Fibroblast of lung (primary cell): Measurements from ENCODE around the gene ASIC2. TPM values are rescaled to one million over a fixed set of nuclear protein-coding genes. Genes with fewer than 3 reads are reported as not detected.

Experiments
- DNase-seq, 2 donors: peaks; one replicate each; pipeline versions ENCODE4 v3.0.0 to v3.0.0-alpha.2; 2010; ENCODE audit warnings: low read depth in 2 of 2
- H2AFZ ChIP-seq: 2 replicates; pipeline ENCODE4 v1.5.1; 2012; ENCODE audit warnings: low read length, control low read depth, inconsistent platforms
- H3K27ac ChIP-seq: 2 replicates; pipeline ENCODE4 v1.5.1; 2011; ENCODE audit warnings: low read length, control low read depth; ENCODE audit not compliant: insufficient read depth
- H3K27me3 ChIP-seq: 2 replicates; pipeline ENCODE4 v1.5.1; 2011; ENCODE audit warnings: mild to moderate bottlenecking, low read length; ENCODE audit not compliant: control insufficient read depth, insufficient read depth
- H3K36me3 ChIP-seq: 2 replicates; pipeline ENCODE4 v1.5.1; 2011; ENCODE audit warnings: low read length; ENCODE audit not compliant: control insufficient read depth, insufficient read depth
- H3K4me1 ChIP-seq: 2 replicates; pipeline ENCODE4 v1.5.1; 2011; ENCODE audit warnings: low read length; ENCODE audit not compliant: control insufficient read depth, insufficient read depth; ENCODE audit errors: extremely low read depth
- H3K4me2 ChIP-seq: 2 replicates; pipeline ENCODE4 v1.5.1; 2011; ENCODE audit warnings: low read length, control low read depth; ENCODE audit not compliant: insufficient read depth; ENCODE audit errors: extremely low read depth
- H3K4me3 ChIP-seq, 4 experiments: fragments of 200-600 bp in 1 of 4; sonication (generic) in 1 of 4; replicated peaks in 1 of 4; 2 replicates each; pipeline ENCODE4 v1.5.1; 2011 to 2016; ENCODE audit warnings: low read length in 4 of 4, low read depth in 3 of 4, mild to moderate bottlenecking in 3 of 4, control low read depth in 2 of 4, inconsistent platforms in 1 of 4, mixed read lengths in 1 of 4; ENCODE audit not compliant: insufficient read depth in 1 of 4; ENCODE audit errors: control extremely low read depth in 1 of 4
- H3K79me2 ChIP-seq: 2 replicates; pipeline ENCODE4 v1.5.1; 2012; ENCODE audit warnings: mild to moderate bottlenecking, low read length, inconsistent platforms; ENCODE audit not compliant: control insufficient read depth, insufficient read depth
- H3K9ac ChIP-seq: 2 replicates; pipeline ENCODE4 v1.5.1; 2011; ENCODE audit warnings: mild to moderate bottlenecking, low read length, control low read depth; ENCODE audit not compliant: insufficient read depth
- H3K9me3 ChIP-seq: 2 replicates; pipeline ENCODE4 v1.5.1; 2012; ENCODE audit warnings: low read depth, low read length; ENCODE audit not compliant: control insufficient read depth, insufficient read depth
- H4K20me1 ChIP-seq: 2 replicates; pipeline ENCODE4 v1.5.1; 2011; ENCODE audit warnings: low read length; ENCODE audit not compliant: control insufficient read depth, insufficient read depth; ENCODE audit errors: extremely low read depth
- EZH2 ChIP-seq: IDR thresholded peaks from 2 replicates; pipeline ENCODE4 v1.5.1; 2012; ENCODE audit warnings: low read length, control low read depth, mild to moderate bottlenecking; ENCODE audit errors: missing control alignments
- polyA plus RNA-seq, 2 donors: library from polyadenylated mRNA; depleted of rRNA in 1 of 2; stranded (reverse) in 1 of 2; unstranded in 1 of 2; fragments of >200 nt; gene quantifications; 2 replicates each; pipeline ENCODE4 v1.2.1, GENCODE V29; 2011 to 2012; ENCODE audit warnings: missing spikeins in 1 of 2
- total RNA-seq: library from RNA; depleted of rRNA; stranded (reverse); fragments of >200 nt; gene quantifications from 2 replicates; pipeline ENCODE4 v1.2.1, GENCODE V29; 2014
- TF ChIP-seq, protein P1 (sequence below), 2 donors: IDR thresholded peaks in 1 of 2; conservative IDR thresholded peaks in 1 of 2; 1 replicate in 1 of 2; 2 replicates in 1 of 2; pipeline ENCODE4 v1.5.1; 2011 to 2012; ENCODE audit warnings: low read length in 2 of 2, control low read depth in 1 of 2, inconsistent platforms in 1 of 2, low read depth in 1 of 2, mild to moderate bottlenecking in 1 of 2

ASIC2 gene
- total and polyA plus RNA-seq, 2 donors (not counting 1 experiment from before 2014, with no cell fraction given), result 0.08 to 0.50 TPM

DNA sequence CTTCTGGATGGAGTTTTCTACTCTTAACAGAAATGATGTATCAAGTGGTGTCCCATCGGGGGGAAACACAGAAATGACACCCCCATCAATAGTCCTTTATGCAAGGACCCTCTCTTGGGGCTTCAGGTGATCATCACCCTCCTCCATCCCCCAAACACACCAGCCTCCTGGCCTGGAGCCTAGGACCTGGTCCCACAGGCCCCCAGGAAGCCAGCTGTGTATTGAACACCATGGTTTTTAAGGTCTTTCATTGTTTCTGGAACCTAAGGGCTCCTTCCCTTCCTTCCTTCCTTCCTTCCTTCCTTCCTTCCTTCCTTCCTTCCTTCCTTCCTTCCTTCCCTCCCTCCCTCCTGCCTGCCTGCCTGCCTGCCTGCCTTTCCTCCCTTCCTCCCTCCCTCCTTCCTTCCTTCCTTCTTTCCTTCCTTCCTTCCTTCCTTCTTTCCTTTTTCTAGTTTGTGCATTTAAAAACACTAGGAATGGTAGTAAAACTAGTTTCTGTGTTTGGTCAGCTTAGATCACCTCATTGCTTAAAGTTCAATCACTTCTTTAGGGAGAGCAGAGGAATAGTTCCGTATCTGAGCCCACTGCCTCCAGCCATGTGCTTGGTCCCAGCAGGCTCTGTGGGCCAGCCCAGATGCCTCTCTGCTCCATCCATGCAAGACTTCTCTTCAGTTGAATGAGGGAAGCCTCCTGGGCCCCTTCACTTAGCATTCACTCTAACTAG lies 23.6 kb downstream of the ASIC2 start:
- no peak overlapping the region for H3K4me3 ChIP-seq
- no peak overlapping the region for H3K4me2 ChIP-seq

GRCh38 chr17:33267851-33268548 lies 25.1 kb downstream of the ASIC2 start:
- H2AFZ ChIP-seq, result no peak overlapping the region
- TF ChIP-seq, protein P1, sequence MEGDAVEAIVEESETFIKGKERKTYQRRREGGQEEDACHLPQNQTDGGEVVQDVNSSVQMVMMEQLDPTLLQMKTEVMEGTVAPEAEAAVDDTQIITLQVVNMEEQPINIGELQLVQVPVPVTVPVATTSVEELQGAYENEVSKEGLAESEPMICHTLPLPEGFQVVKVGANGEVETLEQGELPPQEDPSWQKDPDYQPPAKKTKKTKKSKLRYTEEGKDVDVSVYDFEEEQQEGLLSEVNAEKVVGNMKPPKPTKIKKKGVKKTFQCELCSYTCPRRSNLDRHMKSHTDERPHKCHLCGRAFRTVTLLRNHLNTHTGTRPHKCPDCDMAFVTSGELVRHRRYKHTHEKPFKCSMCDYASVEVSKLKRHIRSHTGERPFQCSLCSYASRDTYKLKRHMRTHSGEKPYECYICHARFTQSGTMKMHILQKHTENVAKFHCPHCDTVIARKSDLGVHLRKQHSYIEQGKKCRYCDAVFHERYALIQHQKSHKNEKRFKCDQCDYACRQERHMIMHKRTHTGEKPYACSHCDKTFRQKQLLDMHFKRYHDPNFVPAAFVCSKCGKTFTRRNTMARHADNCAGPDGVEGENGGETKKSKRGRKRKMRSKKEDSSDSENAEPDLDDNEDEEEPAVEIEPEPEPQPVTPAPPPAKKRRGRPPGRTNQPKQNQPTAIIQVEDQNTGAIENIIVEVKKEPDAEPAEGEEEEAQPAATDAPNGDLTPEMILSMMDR (conservative IDR thresholded peaks at IDR 0.05 in 1 of 2, IDR thresholded peaks at IDR 0.05 in 1 of 2; ENCODE audit: low read depth in 1 of 2, low read length in 2 of 2), result no peak
- TF ChIP-seq EZH2, result no peak
- peaks cover 17% of the 10 kb centered on the region for H3K4me1 ChIP-seq
- no peaks in the 10 kb centered on the region for H3K9me3 ChIP-seq
- no peak overlapping the region for H3K4me3 ChIP-seq
- no peak overlapping the region for H3K4me2 ChIP-seq
- no peak overlapping the region for H3K9ac ChIP-seq
- no peaks in the 10 kb centered on the region for H4K20me1 ChIP-seq
- H3K79me2 ChIP-seq, result no peaks in the 10 kb centered on the region
- H3K36me3 ChIP-seq, result no peaks in the 10 kb centered on the region
- H3K27ac ChIP-seq, result no peak overlapping the region
- no peaks in the 10 kb centered on the region for H3K27me3 ChIP-seq
- no peak for DNase-seq

More for the DNA sequence above, 23.6 kb downstream of the ASIC2 start:
- Histone ChIP-seq H2AFZ (no peak overlapping the region), H3K4me1 (peaks cover 17% of the 10 kb centered on the region), H3K79me2 (no peaks in the 10 kb centered on the region), H4K20me1 (no peaks in the 10 kb centered on the region), H3K27ac (no peak overlapping the region), H3K36me3 (no peaks in the 10 kb centered on the region), H3K9me3 (no peaks in the 10 kb centered on the region), H3K27me3 (no peaks in the 10 kb centered on the region), H3K9ac (no peak overlapping the region)
- no peak for TF ChIP-seq EZH2
- TF ChIP-seq, protein P1 (conservative IDR thresholded peaks at IDR 0.05 in 1 of 2, IDR thresholded peaks at IDR 0.05 in 1 of 2; ENCODE audit: low read depth in 1 of 2, low read length in 2 of 2), result no peak
- no peak for DNase-seq

DNA sequence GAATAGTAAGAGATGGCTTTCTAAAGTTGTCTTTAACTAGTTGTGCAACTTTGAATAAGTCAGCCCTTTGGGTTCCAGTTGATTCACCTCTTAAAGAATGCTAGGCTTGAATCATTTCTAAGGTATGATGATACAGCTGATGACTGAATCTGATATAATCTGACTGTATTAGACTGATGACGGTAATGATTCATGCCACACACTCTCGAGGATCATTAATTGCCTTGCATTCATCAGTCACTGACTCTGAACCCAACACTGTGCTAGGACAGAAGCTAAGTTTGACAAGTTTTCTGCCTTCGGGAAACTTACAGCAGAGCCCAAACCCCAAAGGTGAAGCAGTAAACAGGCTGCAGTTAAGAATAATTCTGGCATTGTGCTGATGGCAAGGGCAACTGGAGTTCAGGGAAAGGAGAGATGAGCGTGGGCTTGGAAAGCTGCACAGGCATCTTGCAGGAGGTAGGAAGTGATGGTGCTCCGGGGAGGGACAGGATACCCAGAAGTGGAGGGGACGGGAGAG lies 25.8 kb downstream of the ASIC2 start:
- no peak overlapping the region for H3K9ac ChIP-seq
- no peaks in the 10 kb centered on the region for H3K79me2 ChIP-seq
- no peaks in the 10 kb centered on the region for H3K27me3 ChIP-seq
- H3K27ac ChIP-seq, result peak overlapping the region; percentile 16
- no peak overlapping the region for H2AFZ ChIP-seq
- H3K36me3 ChIP-seq, result no peaks in the 10 kb centered on the region
- H4K20me1 ChIP-seq, result no peaks in the 10 kb centered on the region
- H3K4me3 ChIP-seq, result no peak overlapping the region
- TF ChIP-seq, protein P1 (conservative IDR thresholded peaks at IDR 0.05 in 1 of 2, IDR thresholded peaks at IDR 0.05 in 1 of 2; ENCODE audit: low read depth in 1 of 2, low read length in 2 of 2), result no peak
- TF ChIP-seq EZH2, result no peak
- H3K9me3 ChIP-seq, result no peaks in the 10 kb centered on the region
- peak overlapping the region; percentile 11 for H3K4me2 ChIP-seq
- peaks cover 17% of the 10 kb centered on the region for H3K4me1 ChIP-seq
- peak; percentile 69 to 99 for DNase-seq
